Liver (tissue), 3 donors: ENCODE data around the gene SP3.

Experiments used
- EGR1 ChIP-seq, 2 donors: IDR thresholded peaks; 2 replicates each; pipeline ENCODE4 v1.6.1; 2016 to 2018; ENCODE audit warnings: antibody characterized with exemption in 2 of 2, low read depth in 2 of 2
- FOXA1 ChIP-seq: IDR thresholded peaks from 2 replicates; pipeline ENCODE4 v1.6.1; 2016; ENCODE audit warnings: antibody characterized with exemption
- GABPA ChIP-seq, 2 donors: IDR thresholded peaks in 1 of 2; conservative IDR thresholded peaks in 1 of 2; 2 replicates each; pipeline ENCODE4 v1.6.1; 2016; ENCODE audit warnings: antibody characterized with exemption in 2 of 2, mild to moderate bottlenecking in 1 of 2, moderate library complexity in 1 of 2
- RAD21 ChIP-seq, 2 donors: IDR thresholded peaks; 2 replicates each; pipeline ENCODE4 v1.6.1; 2016; ENCODE audit warnings: antibody characterized with exemption in 2 of 2, mild to moderate bottlenecking in 2 of 2
- TAF1 ChIP-seq: conservative IDR thresholded peaks from 2 replicates; pipeline ENCODE4 v1.6.1; 2016; ENCODE audit warnings: antibody characterized with exemption, mild to moderate bottlenecking
- YY1 ChIP-seq: IDR thresholded peaks from 2 replicates; pipeline ENCODE4 v1.6.1; 2016; ENCODE audit warnings: antibody characterized with exemption, mild to moderate bottlenecking
- TF ChIP-seq, protein P1 (sequence below): fragments of 150-350 bp; IDR thresholded peaks from 2 replicates; pipeline ENCODE4 v1.5.1; 2017; ENCODE audit warnings: improper control_type of control experiment, low read depth, low read length; ENCODE audit not compliant: missing input control
- donor health status: healthy.
- donor health status: healthy.

DNA sequence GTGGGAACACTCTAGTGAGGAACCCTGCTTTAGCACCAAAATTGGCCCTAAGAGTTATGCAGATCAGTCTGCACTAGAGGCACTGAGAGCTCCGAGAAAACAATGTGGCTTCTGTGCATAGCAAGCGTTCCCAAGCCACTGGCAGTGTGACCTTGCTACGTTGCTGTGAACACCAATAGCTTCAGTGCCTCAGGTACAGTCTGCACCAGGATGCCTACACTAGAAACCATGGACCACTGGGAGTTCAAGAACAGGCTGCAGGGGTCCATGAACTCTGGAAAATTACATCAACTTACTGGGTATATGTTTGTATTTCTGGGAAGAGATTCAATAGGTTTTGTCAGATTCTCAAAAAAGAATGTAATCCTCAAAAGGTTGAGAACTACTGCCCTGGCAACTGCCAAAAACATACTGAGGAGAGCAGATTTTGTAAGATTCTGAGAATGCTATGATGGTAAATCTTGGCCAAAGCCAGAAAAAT lies 18.3 kb upstream of the SP3 start:
- TF ChIP-seq TAF1 (no peak), YY1 (no peak), FOXA1 (no peak), GABPA (IDR thresholded peaks at IDR 0.05 in 1 of 2, conservative IDR thresholded peaks at IDR 0.05 in 1 of 2) (no peak), EGR1 (IDR thresholded peaks at IDR 0.05; ENCODE audit: low read depth in 2 of 2) (no peak), RAD21 (IDR thresholded peaks at IDR 0.05) (no peak)
- TF ChIP-seq, protein P1, sequence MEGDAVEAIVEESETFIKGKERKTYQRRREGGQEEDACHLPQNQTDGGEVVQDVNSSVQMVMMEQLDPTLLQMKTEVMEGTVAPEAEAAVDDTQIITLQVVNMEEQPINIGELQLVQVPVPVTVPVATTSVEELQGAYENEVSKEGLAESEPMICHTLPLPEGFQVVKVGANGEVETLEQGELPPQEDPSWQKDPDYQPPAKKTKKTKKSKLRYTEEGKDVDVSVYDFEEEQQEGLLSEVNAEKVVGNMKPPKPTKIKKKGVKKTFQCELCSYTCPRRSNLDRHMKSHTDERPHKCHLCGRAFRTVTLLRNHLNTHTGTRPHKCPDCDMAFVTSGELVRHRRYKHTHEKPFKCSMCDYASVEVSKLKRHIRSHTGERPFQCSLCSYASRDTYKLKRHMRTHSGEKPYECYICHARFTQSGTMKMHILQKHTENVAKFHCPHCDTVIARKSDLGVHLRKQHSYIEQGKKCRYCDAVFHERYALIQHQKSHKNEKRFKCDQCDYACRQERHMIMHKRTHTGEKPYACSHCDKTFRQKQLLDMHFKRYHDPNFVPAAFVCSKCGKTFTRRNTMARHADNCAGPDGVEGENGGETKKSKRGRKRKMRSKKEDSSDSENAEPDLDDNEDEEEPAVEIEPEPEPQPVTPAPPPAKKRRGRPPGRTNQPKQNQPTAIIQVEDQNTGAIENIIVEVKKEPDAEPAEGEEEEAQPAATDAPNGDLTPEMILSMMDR, result no peak
